Nucleus accumbens (tissue), 56 donors: ENCODE measurements around the gene RNF44.
"Not testable (repeated sequence)": the region's sequence is repeated elsewhere in the genome, so short reads cannot be mapped to it uniquely, and the experiment has no call there.

Experiments
- DNase-seq, 56 donors: peaks; one replicate each; lab custom pipeline; 2025; lab: John Stamatoyannopoulos, UW

RNF44 gene

DNA sequence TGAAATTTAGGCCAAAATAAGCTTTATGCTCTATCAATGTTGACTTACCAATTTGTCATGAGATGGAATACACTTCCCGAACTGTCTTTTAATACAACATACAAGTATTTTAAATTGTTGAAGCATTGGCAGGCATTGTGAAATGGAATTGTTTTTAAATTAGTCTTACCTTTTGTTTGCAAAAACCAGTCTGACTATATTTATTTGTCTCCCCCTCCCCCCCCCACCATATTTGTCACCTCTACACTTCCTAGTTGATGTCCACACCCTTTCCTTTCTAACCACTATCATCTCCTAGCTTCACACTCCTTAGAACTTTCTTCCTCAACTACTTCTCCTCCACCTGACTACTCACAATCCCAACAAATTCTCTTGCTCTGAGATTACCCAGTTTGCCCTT, 48.1 kb downstream of the RNF44 start:
- no peak for DNase-seq

DNA sequence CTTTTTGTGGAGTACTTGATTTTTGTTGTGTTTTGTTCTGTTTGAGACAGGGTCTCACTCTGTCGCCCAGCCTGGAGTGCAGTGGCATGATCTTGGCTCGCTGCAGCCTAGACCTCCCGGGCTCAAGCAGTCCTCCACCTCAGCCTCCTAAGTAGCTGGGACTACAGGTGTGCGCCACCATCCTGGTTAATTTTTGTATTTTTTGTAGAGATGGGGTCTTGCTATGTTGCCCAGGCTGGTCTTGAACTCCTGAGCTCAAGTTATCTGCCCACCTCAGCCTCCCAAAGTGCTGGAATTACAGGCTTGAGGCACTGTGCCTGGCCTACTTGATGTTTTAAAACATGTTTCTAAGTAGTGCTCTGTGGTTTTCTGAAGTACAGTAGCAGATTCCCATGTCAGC, 50.0 kb downstream of the RNF44 start:
- not testable (repeated sequence) for DNase-seq

GRCh38 chr5:176486189-176486757, 50.9 kb downstream of the RNF44 start:
- no peak for DNase-seq

DNA sequence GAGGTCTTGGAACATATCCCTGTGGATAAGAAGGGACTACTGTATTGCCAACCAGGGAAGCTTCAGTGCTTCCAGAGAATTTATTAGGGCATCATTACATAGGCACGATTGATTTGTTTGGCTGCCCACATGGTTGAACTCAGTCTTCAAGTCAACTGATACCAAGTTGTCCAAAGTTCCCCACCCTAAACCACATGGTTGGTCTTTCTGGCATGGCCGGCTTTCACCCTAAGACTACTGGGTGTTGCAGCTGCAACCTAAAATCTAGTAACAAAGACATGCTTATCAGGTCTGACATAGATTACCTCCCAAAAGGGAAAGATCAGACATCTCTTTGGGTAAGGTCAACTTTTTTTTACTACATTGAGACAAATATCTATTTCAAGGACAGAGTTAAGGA, 52.0 kb downstream of the RNF44 start:
- DNase-seq = no peak

DNA sequence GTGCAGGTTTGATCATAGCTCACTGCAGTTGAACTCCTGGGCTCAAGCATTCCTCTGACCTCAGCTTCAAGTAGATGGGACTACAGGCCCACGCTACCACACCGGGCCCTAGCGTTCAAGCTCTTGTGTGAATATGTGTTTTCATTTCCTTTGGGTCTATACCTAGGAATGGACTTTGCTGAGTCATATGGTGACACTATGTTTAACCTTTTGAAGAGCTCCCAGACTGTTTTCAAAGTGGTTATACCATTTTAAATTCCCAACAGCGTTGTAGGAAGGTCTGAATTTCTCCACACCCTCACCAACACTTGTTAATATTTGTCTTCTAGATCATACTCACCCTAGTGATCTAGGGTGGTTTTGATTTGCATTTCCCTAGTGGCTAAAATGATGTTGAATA, 55.5 kb downstream of the RNF44 start:
- no peak for DNase-seq
